ENCODE results near the gene RBKS. TPM values are rescaled to one million over a fixed set of nuclear protein-coding genes. Genes with fewer than 3 reads are reported as not detected.

RBKS gene
- total RNA-seq, 4 donors from 2014 or later = 6.9 to 10.6 (median 8.1) TPM

DNA sequence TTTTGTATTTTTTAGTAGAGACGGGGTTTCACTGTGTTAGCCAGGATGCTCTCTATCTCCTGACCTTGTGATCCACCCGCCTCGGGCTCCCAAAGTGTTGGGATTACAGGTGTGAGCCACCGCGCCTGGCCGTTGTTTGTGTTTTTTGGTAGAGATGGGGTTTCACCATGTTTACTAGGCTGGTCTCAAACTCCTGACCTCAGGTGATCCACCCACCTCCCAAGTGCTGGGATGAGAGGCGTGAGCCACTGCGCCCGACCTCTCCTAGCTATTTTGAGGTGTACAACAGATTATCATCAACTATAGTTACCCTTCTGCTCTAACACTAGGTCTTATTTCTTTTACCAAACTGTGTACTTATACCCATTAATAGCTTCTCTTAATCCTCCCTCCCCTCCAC, 147.6 kb downstream of the RBKS start:
- no peak overlapping the region for H3K27ac ChIP-seq
- no peak overlapping the region for H3K4me3 ChIP-seq (replicated peaks in 1 of 3)
- H3K27me3 ChIP-seq = no peaks in the 10 kb centered on the region
- 93 to 96% methylated on average over 9 of the region's 9 CpGs for WGBS, 2 donors
- peaks cover 0 to 4% of the 10 kb centered on the region in 2 donors for H3K4me1 ChIP-seq
- intact Hi-C loops (cut with DNase I) = no loop called here
- H3K9me3 ChIP-seq = no peaks in the 10 kb centered on the region
- no peak for DNase-seq
- TF ChIP-seq POLR2A (IDR thresholded peaks at IDR 0.05) (no peak), CTCF (IDR thresholded peaks at IDR 0.05) (no peak)
- no peaks in the 10 kb centered on the region for H3K36me3 ChIP-seq

DNA sequence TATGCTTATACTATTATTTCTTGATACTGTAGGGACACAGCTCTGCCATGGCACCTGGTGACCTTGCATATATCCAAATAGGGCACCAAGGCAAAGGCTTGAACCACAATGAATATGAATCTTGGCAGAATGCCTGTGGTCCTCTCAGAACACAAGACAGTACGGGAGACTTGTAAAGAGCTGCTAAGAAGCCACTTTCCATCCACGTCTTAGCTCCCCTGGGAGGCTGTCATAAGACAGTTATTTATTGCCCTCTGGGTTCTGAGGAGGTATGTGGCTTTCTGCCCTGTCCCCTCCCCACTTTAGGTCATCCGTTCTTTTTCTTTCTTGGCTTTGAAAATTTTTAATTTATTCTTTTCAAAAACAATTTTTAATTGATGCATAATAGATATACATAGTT, 148.5 kb downstream of the RBKS start:
- Histone ChIP-seq H3K9me3 (no peaks in the 10 kb centered on the region), H3K4me3 (replicated peaks in 1 of 3) (no peak overlapping the region), H3K27me3 (no peaks in the 10 kb centered on the region), H3K4me1 (peaks cover 0 to 4% of the 10 kb centered on the region in 2 donors), H3K27ac (no peak overlapping the region), H3K36me3 (no peaks in the 10 kb centered on the region)
- intact Hi-C loops (cut with DNase I) = no loop called here
- DNase-seq = no peak
- TF ChIP-seq CTCF (IDR thresholded peaks at IDR 0.05) (no peak), POLR2A (IDR thresholded peaks at IDR 0.05) (no peak)
- WGBS, 2 donors = 40 to 59% methylated on average over 3 of the region's 3 CpGs

GRCh38 chr2:27739058-27739373, 151.2 kb downstream of the RBKS start:
- H3K27ac ChIP-seq = no peak overlapping the region
- TF ChIP-seq CTCF (IDR thresholded peaks at IDR 0.05) = no peak
- no peak for TF ChIP-seq POLR2A (IDR thresholded peaks at IDR 0.05)
- peaks cover 0 to 19% of the 10 kb centered on the region in 2 donors for H3K4me1 ChIP-seq
- no peaks in the 10 kb centered on the region for H3K36me3 ChIP-seq
- H3K4me3 ChIP-seq (replicated peaks in 1 of 3) = no peak overlapping the region
- WGBS, 2 donors = 95 to 97% methylated on average over 4 of the region's 4 CpGs
- no peaks in the 10 kb centered on the region for H3K27me3 ChIP-seq
- no peak for DNase-seq
- intact Hi-C loops (cut with DNase I) = no loop called here
- H3K9me3 ChIP-seq = no peaks in the 10 kb centered on the region

GRCh38 chr2:27738349-27739057, 151.7 kb downstream of the RBKS start:
- TF ChIP-seq POLR2A (IDR thresholded peaks at IDR 0.05) = no peak
- TF ChIP-seq CTCF (IDR thresholded peaks at IDR 0.05) = no peak
- DNase-seq = no peak
- Histone ChIP-seq H3K4me3 (replicated peaks in 1 of 3) (no peak overlapping the region), H3K9me3 (no peaks in the 10 kb centered on the region), H3K27me3 (no peaks in the 10 kb centered on the region), H3K36me3 (no peaks in the 10 kb centered on the region), H3K27ac (peak overlapping the region in 1 of 3 donors; percentile 9), H3K4me1 (peaks cover 0 to 19% of the 10 kb centered on the region in 2 donors)
- WGBS, 2 donors = 89 to 91% methylated on average over 13 of the region's 13 CpGs
- intact Hi-C loops (cut with DNase I) = no loop called here

DNA sequence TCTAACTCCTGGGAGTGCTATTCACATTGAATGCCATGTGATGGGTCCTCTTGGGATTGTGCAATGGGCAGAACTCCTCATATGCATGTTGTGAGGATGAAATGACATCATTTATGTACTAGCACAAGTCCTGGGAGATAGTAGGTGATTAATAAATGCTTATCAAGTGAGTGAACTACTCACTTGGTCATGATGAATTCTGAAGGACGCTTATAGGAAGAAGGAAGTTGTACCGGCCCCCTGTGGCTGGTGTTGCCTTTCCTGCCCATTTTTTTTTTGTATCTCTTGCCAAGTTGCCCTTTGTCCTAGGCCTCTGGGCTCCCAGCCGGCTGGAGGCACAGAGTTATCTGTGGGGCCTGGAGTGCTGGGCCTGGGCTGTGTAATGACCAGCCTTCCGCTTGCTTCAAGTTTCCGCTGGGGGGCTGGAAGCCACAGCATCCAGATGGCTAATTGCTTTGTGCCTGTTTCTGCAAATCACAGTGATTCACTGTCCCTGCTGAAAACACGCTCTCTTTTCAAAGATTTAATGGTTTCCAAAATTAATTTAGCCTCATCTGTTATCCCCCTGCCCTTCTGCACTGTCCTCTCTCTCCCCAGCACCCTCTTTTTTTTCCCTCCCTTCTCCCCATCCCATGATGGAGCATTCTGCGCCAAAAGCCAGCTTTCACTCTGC, 152.4 kb downstream of the RBKS start:
- no peaks in the 10 kb centered on the region for H3K36me3 ChIP-seq
- H3K4me3 ChIP-seq (replicated peaks in 1 of 3) = no peak overlapping the region
- no peak for DNase-seq
- H3K9me3 ChIP-seq = no peaks in the 10 kb centered on the region
- peaks cover 0 to 19% of the 10 kb centered on the region in 2 donors for H3K4me1 ChIP-seq
- TF ChIP-seq POLR2A (IDR thresholded peaks at IDR 0.05) (no peak), CTCF (IDR thresholded peaks at IDR 0.05) (no peak)
- 74 to 77% methylated on average over 7 of the region's 7 CpGs for WGBS, 2 donors
- intact Hi-C loops (cut with DNase I) = no loop called here
- peak overlapping the region in 2 of 3 donors; percentile 9 to 23 for H3K27ac ChIP-seq
- no peaks in the 10 kb centered on the region for H3K27me3 ChIP-seq

Data from thyroid gland (tissue), 4 donors.